Gastrocnemius medialis (tissue), 4 donors: ENCODE data around the gene DGKG. TPM values are rescaled to one million over a fixed set of nuclear protein-coding genes. Genes with fewer than 3 reads are reported as not detected.

Experiments
- ATAC-seq, 2 donors: fragments of 150-250 bp; one replicate each; pipeline ENCODE4 v1.9.1; 2016
- DNase-seq, 2 donors: peaks; one replicate each; pipeline ENCODE4 v3.0.0-alpha.2; 2019
- H3K27ac ChIP-seq, 4 donors: fragments of 200-600 bp; sonication (generic); 1 replicate in 1 of 4; 2 replicates in 3 of 4; pipeline ENCODE4 v1.5.1; 2016 to 2018; ENCODE audit warnings: mild to moderate bottlenecking in 2 of 4, moderate library complexity in 1 of 4
- H3K27me3 ChIP-seq, 3 donors: fragments of 200-600 bp; sonication (generic) in 2 of 3; 1 replicate in 1 of 3; 2 replicates in 2 of 3; pipeline versions ENCODE4 v1.5.1 to v1.6.0; 2016 to 2019; ENCODE audit warnings: mild to moderate bottlenecking in 1 of 3, moderate library complexity in 1 of 3
- H3K36me3 ChIP-seq, 2 donors: fragments of 200-600 bp; sonication (generic) in 1 of 2; one replicate each; pipeline ENCODE4 v1.5.1; 2017 to 2018
- H3K4me1 ChIP-seq, 2 donors: fragments of 200-600 bp; sonication (generic) in 1 of 2; one replicate each; pipeline ENCODE4 v1.5.1; 2016 to 2017; ENCODE audit warnings: mild to moderate bottlenecking in 2 of 2
- H3K4me3 ChIP-seq, 4 donors: fragments of 200-600 bp; sonication (generic) in 3 of 4; 1 replicate in 1 of 4; 2 replicates in 3 of 4; pipeline ENCODE4 v1.5.1; 2016 to 2019; ENCODE audit warnings: mild to moderate bottlenecking in 2 of 4
- H3K9me3 ChIP-seq, 3 donors: fragments of 200-600 bp; sonication (generic) in 2 of 3; 1 replicate in 1 of 3; 2 replicates in 2 of 3; pipeline ENCODE4 v1.5.1; 2016 to 2019
- POLR2A ChIP-seq, 2 donors: fragments of 450-650 bp; IDR thresholded peaks; one replicate each; pipeline ENCODE4 v1.6.1; 2017; ENCODE audit warnings: antibody characterized with exemption in 2 of 2, mild to moderate bottlenecking in 2 of 2, moderate library complexity in 2 of 2
- in situ Hi-C, 4 donors: fragments of 200-750 bp; cut with MboI; loops; one replicate each; pipeline versions ENCODE4 v1.15.0 to v1.8.0; 2017; ENCODE audit warnings: low sequenced_read_pairs in 4 of 4
- intact Hi-C: fragments of 100-400 bp; cut with DNase I; formaldehyde crosslinking; loops from one replicate; pipeline ENCODE4 v1.15.1; 2023; ENCODE audit warnings: low total_unique reads
- total RNA-seq, 4 donors: library from RNA; depleted of rRNA; stranded (reverse); fragments of >200 nt; gene quantifications; one replicate each; pipeline versions ENCODE4 v1.1.0 to v1.2.3, GENCODE V29; 2016
- TF ChIP-seq, protein P1 (sequence below), 5 experiments: fragments of 450-650 bp in 3 of 5; fragments of 200-600 bp in 2 of 5; sonication (generic) in 2 of 5; IDR thresholded peaks in 4 of 5; conservative IDR thresholded peaks in 1 of 5; 1 replicate in 4 of 5; 2 replicates in 1 of 5; pipeline ENCODE4 v1.5.1; 2016 to 2019; ENCODE audit warnings: antibody characterized with exemption in 5 of 5, mild to moderate bottlenecking in 3 of 5, moderate library complexity in 3 of 5

Gene DGKG
- total RNA-seq, 4 donors from 2014 or later, result 5.0 to 11.2 (median 7.7) TPM

DNA sequence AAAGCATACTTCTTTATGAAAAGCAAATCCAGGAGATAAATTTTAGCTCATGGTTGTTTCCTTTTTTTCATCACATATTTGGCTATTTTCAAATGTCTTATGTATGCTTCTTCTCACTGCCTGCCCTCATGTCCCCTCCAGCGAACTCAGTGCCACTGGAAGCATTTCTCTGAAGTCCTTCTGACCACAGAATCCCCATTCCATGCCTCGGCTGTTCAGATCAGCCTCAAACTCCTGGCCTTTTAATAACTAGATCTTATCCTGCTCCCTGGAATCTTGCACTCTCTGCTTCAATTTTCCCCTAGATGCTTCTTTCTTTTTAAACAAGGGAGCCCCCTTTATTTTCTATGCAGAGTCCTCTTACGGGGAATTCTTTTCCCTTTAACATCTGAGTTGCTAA is 263.3 kb downstream of the DGKG start:
- TF ChIP-seq, protein P1, sequence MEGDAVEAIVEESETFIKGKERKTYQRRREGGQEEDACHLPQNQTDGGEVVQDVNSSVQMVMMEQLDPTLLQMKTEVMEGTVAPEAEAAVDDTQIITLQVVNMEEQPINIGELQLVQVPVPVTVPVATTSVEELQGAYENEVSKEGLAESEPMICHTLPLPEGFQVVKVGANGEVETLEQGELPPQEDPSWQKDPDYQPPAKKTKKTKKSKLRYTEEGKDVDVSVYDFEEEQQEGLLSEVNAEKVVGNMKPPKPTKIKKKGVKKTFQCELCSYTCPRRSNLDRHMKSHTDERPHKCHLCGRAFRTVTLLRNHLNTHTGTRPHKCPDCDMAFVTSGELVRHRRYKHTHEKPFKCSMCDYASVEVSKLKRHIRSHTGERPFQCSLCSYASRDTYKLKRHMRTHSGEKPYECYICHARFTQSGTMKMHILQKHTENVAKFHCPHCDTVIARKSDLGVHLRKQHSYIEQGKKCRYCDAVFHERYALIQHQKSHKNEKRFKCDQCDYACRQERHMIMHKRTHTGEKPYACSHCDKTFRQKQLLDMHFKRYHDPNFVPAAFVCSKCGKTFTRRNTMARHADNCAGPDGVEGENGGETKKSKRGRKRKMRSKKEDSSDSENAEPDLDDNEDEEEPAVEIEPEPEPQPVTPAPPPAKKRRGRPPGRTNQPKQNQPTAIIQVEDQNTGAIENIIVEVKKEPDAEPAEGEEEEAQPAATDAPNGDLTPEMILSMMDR (IDR thresholded peaks at IDR 0.05 in 4 of 5, conservative IDR thresholded peaks at IDR 0.05 in 1 of 5), result no peak
- no peak for TF ChIP-seq POLR2A (IDR thresholded peaks at IDR 0.05)
- Histone ChIP-seq H3K9me3 (no peaks in the 10 kb centered on the region), H3K4me3 (no peak overlapping the region), H3K27ac (no peak overlapping the region), H3K27me3 (no peaks in the 10 kb centered on the region), H3K36me3 (no peaks in the 10 kb centered on the region), H3K4me1 (peaks cover 24 to 40% of the 10 kb centered on the region in 2 donors)
- in situ Hi-C loops, result no loop called here
- DNase-seq, result no peak
- ATAC-seq, result no peak
- intact Hi-C loops, result no loop called here

DNA sequence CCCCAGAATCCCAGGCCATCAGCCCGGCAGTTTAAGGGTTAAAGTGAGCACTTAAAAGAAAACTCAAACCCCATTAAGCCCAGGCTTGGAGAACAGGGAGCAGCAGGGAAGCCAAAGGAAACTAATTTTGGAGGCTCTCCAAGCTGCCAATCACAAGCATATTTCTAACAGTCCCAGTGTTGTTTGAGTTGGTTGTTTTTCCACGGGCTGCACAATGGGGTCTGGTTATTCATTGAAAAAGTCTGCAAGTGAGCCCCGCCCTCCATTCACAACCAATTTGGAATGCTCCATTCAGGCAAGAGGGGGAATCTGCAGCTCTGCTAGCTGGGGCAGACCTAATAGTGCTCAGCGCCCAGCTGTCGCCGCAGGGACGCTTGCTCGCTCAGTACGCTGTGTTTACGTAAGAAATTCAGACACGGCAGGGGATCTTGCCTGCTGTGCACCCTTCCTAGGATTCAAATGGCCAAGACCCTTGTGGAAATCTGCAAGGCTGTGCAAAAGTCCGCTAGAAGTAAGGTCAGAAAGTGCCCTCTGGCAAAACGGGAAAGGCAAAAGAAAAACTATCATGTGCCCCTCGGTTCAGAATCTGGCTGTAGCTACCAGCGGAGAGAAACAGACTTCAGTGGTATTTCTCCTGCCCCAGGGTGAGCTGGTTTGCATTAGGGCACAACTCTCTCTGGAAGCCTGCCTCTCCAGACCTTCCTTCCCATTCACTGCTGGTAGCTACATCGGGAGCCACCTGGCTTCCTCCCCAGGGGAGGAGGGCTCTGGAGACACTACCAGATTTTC is 264.2 kb downstream of the DGKG start:
- H3K9me3 ChIP-seq, result no peaks in the 10 kb centered on the region
- TF ChIP-seq, protein P1 (IDR thresholded peaks at IDR 0.05 in 4 of 5, conservative IDR thresholded peaks at IDR 0.05 in 1 of 5), result no peak
- TF ChIP-seq POLR2A (IDR thresholded peaks at IDR 0.05), result no peak
- H3K4me3 ChIP-seq, result peak overlapping the region; percentile 37 to 62 (median 44)
- peaks cover 16 to 31% of the 10 kb centered on the region in 2 donors for H3K4me1 ChIP-seq
- no peaks in the 10 kb centered on the region for H3K27me3 ChIP-seq
- in situ Hi-C loops, result no loop called here
- no peaks in the 10 kb centered on the region for H3K36me3 ChIP-seq
- peak overlapping the region in 2 of 4 donors; percentile 8 to 14 for H3K27ac ChIP-seq
- intact Hi-C loops, result no loop called here
- peak; percentile 45 to 81 for ATAC-seq
- DNase-seq, result no peak

DNA sequence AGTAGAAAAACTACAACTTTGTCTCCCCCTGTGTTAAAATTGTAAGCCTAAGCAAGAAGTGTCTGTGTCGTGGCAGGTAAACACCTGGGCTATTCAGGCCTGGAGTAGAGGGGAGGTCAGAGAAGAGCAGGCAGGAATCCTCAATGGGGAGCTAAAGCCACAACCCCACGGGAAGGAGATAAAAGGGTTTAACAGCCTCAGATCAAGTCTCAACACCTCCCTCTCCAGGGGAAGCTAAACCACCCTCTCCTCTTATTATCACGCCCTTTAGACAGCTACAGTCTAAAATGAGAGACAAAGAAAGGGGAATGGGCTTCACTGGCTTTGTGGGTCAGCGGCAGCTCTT is 264.7 kb downstream of the DGKG start:
- ATAC-seq (no peak), DNase-seq (no peak)
- intact Hi-C loops, result no loop called here
- Histone ChIP-seq H3K9me3 (no peaks in the 10 kb centered on the region), H3K27ac (no peak overlapping the region), H3K27me3 (no peaks in the 10 kb centered on the region), H3K36me3 (no peaks in the 10 kb centered on the region), H3K4me1 (peaks cover 12 to 28% of the 10 kb centered on the region in 2 donors), H3K4me3 (peak overlapping the region in 3 of 4 donors; percentile 37 to 45 (median 42))
- in situ Hi-C loops, result no loop called here
- TF ChIP-seq, protein P1 (IDR thresholded peaks at IDR 0.05 in 4 of 5, conservative IDR thresholded peaks at IDR 0.05 in 1 of 5), result no peak
- TF ChIP-seq POLR2A (IDR thresholded peaks at IDR 0.05), result no peak

Other genes with a start within 250 kb of the DGKG start
- 1 to 10 TPM in 1 of 4 donors, not detected in 3; 2.1 TPM for gene CRYGS, start 182.1 kb upstream of the DGKG start, total RNA-seq
- 10 to 100 TPM in 1 of 4 donors, 1 to 10 TPM in 3; 7.3 to 10.7 (median 8.0) TPM for gene TBCCD1, start 205.1 kb upstream of the DGKG start, total RNA-seq
- 10 to 100 TPM; 15.1 to 24.7 (median 23.0) TPM for gene DNAJB11, start 208.5 kb upstream of the DGKG start, total RNA-seq